H1 (cell line): ENCODE results near the gene UFSP2. TPM values are rescaled to one million over a fixed set of nuclear protein-coding genes. Genes with fewer than 3 reads are reported as not detected.
A peak's percentile ranks its signal among the peaks of the same experiment; 100 is the strongest.

Experiments used
- BACH1 ChIP-seq: IDR thresholded peaks from 2 replicates; pipeline ENCODE4 v1.6.1; 2012; ENCODE audit warnings: low read length, improper control_type of control experiment
- BRCA1 ChIP-seq: IDR thresholded peaks from 2 replicates; pipeline ENCODE4 v1.6.1; 2012; ENCODE audit warnings: low read depth, low read length, improper control_type of control experiment
- CBX8 ChIP-seq: fragments of 300-800, 300-1000 bp; sonication (generic); IDR thresholded peaks from 2 replicates; pipeline ENCODE4 v1.7.1; 2016; ENCODE audit warnings: low read depth, low read length, borderline replicate concordance
- CEBPB ChIP-seq: IDR thresholded peaks from 2 replicates; pipeline ENCODE4 v1.6.1; 2012; ENCODE audit warnings: low read depth, low read length
- CHD1 ChIP-seq: IDR thresholded peaks from 2 replicates; pipeline ENCODE4 v1.6.1; 2012; ENCODE audit warnings: low read depth, low read length, improper control_type of control experiment
- CHD2 ChIP-seq: IDR thresholded peaks from 2 replicates; pipeline ENCODE4 v1.6.1; 2012; ENCODE audit warnings: low read length, improper control_type of control experiment
- EP300 ChIP-seq, 2 experiments: IDR thresholded peaks; 1 replicate in 1 of 2; 2 replicates in 1 of 2; pipeline ENCODE4 v1.6.1; 2011 to 2012; ENCODE audit warnings: low read depth in 2 of 2, low read length in 2 of 2, mild to moderate bottlenecking in 2 of 2, borderline replicate concordance in 1 of 2, inconsistent platforms in 1 of 2, moderate library complexity in 1 of 2
- JUN ChIP-seq: IDR thresholded peaks from 2 replicates; pipeline ENCODE4 v1.6.1; 2011; ENCODE audit warnings: low read depth, mild to moderate bottlenecking, improper control_type of control experiment, low read length
- KDM5A ChIP-seq: fragments of 200-600 bp; IDR thresholded peaks from 2 replicates; pipeline ENCODE4 v1.7.1; 2012; ENCODE audit warnings: mild to moderate bottlenecking, low read length, inconsistent platforms, mixed read lengths
- NANOG ChIP-seq: IDR thresholded peaks from 2 replicates; pipeline ENCODE4 v1.6.1; 2011; ENCODE audit warnings: low read length, low read depth, mild to moderate bottlenecking, inconsistent platforms; ENCODE audit not compliant: insufficient read depth, poor library complexity, severe bottlenecking
- POLR2A ChIP-seq, 2 experiments: IDR thresholded peaks; 1 replicate in 1 of 2; 2 replicates in 1 of 2; pipeline ENCODE4 v1.6.1; 2011; ENCODE audit warnings: low read depth in 2 of 2, low read length in 2 of 2, mild to moderate bottlenecking in 2 of 2; ENCODE audit errors: control extremely low read depth in 1 of 2
- RAD21 ChIP-seq, 2 experiments: IDR thresholded peaks in 1 of 2; conservative IDR thresholded peaks in 1 of 2; 2 replicates each; pipeline ENCODE4 v1.6.1; 2011; ENCODE audit warnings: low read depth in 2 of 2, low read length in 2 of 2, improper control_type of control experiment in 1 of 2, inconsistent platforms in 1 of 2, mild to moderate bottlenecking in 1 of 2, moderate library complexity in 1 of 2
- RBBP5 ChIP-seq: IDR thresholded peaks from 2 replicates; pipeline ENCODE4 v1.7.1; 2012; ENCODE audit warnings: low read depth, mild to moderate bottlenecking, inconsistent platforms, low read length, moderate library complexity, borderline replicate concordance
- RNF2 ChIP-seq: fragments of 200-900, 300-1000 bp; sonication (generic); IDR thresholded peaks from 2 replicates; pipeline ENCODE4 v1.7.1; 2016; ENCODE audit warnings: borderline replicate concordance, low read depth, mild to moderate bottlenecking, antibody characterized with exemption, low read length; ENCODE audit not compliant: poor library complexity, severe bottlenecking; ENCODE audit errors: missing control alignments
- RXRA ChIP-seq: IDR thresholded peaks from 2 replicates; pipeline ENCODE4 v1.6.1; 2011; ENCODE audit warnings: low read depth, mild to moderate bottlenecking, low read length, moderate library complexity; ENCODE audit not compliant: insufficient read depth
- SIRT6 ChIP-seq: IDR thresholded peaks from one replicate; pipeline ENCODE4 v1.7.1; 2012; ENCODE audit warnings: low read length, inconsistent platforms
- SIX5 ChIP-seq: IDR thresholded peaks from 2 replicates; pipeline ENCODE4 v1.6.1; 2011; ENCODE audit warnings: mild to moderate bottlenecking, low read depth, low read length
- SP1 ChIP-seq: IDR thresholded peaks from 2 replicates; pipeline ENCODE4 v1.6.1; 2011; ENCODE audit warnings: low read depth, low read length
- SP2 ChIP-seq: IDR thresholded peaks from 2 replicates; pipeline ENCODE4 v1.6.1; 2012; ENCODE audit warnings: mild to moderate bottlenecking, low read length, inconsistent platforms
- TAF1 ChIP-seq: IDR thresholded peaks from 2 replicates; pipeline ENCODE4 v1.6.1; 2011; ENCODE audit warnings: mild to moderate bottlenecking, low read depth, low read length
- TEAD4 ChIP-seq: IDR thresholded peaks from 2 replicates; pipeline ENCODE4 v1.6.1; 2012; ENCODE audit warnings: low read depth, low read length, inconsistent platforms, mixed read lengths
- YY1 ChIP-seq: IDR thresholded peaks from 2 replicates; pipeline ENCODE4 v1.6.1; 2011; ENCODE audit warnings: low read depth, mild to moderate bottlenecking, low read length
- ZNF274 ChIP-seq: IDR thresholded peaks from 2 replicates; pipeline ENCODE4 v1.7.0; 2012; ENCODE audit warnings: low read length, borderline replicate concordance; ENCODE audit errors: extremely low read depth
- polyA plus RNA-seq, 7 experiments: library from polyadenylated mRNA; depleted of rRNA in 3 of 7; stranded (reverse) in 5 of 7; unstranded in 2 of 7; fragments of >200 nt in 5 of 7; fragments of 200-250 nt in 2 of 7; gene quantifications; 1 replicate in 5 of 7; 2 replicates in 1 of 7; 4 replicates in 1 of 7; pipeline versions ENCODE4 v1.2.1 to v1.2.3, GENCODE V29; 2011 to 2013; ENCODE audit warnings: missing spikeins in 2 of 7, mixed read lengths in 2 of 7
- total RNA-seq: library from RNA; stranded (reverse); fragmentation: NEBNext Ultra II Directional; extraction: Animal tissue kit (Norgen Biotek cat#: 25700); gene quantifications from 2 replicates; pipeline ENCODE4 v1.2.1, GENCODE V29; 2021
- TF ChIP-seq, protein P1 (sequence below): IDR thresholded peaks from 2 replicates; pipeline ENCODE4 v1.6.1; 2012; ENCODE audit warnings: inconsistent platforms
- TF ChIP-seq, protein P2 (sequence below): IDR thresholded peaks from 2 replicates; pipeline ENCODE4 v1.6.1; 2011; ENCODE audit warnings: low read depth, mild to moderate bottlenecking, low read length; ENCODE audit not compliant: insufficient read depth

UFSP2 gene
- total and polyA plus RNA-seq, 2 of the 8 experiments (the other 6 are each of a cell fraction or from before 2014, with no cell fraction given): 22.9 to 26.0 TPM

DNA sequence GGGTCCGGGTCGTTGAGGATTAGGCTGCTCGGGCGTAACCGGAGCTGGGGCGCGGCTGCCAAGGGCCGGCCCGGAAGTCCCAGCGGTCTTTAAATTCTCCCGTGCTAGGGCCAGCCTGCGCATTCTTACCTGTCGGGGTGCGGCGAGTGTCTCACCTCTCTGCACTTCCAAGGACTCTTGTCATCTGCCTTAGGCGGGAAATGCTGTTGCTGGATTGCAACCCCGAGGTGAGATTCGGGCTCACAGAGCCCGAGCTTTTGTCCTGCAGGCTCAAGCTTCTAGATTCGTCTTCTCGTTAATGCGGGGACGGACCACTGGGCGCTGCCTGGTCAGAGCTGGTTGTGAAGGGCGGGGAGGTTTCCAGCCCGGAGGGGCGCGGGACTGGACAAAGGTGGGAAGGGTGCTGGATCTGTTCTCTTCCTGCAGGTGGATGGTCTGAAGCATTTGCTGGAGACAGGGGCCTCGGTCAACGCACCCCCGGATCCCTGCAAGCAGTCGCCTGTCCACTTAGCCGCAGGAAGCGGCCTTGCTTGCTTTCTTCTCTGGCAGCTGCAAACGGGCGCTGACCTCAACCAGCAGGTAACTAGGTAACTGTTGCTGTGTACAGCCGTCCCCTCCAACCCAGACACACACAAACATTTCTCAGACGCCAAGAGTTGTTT is 28.9 kb downstream of the UFSP2 start, which contains the start of gene ANKRD37 (continued):
- no peak for TF ChIP-seq RNF2
- TF ChIP-seq RAD21 (IDR thresholded peaks at IDR 0.05 in 1 of 2, conservative IDR thresholded peaks at IDR 0.05 in 1 of 2; ENCODE audit: low read depth in 2 of 2, low read length in 2 of 2): peak in 1 of 2 experiments; percentile 2; a peak in 1 of 4 replicates
- no peak for TF ChIP-seq SIRT6
- peak; percentile 14 to 72; a peak in 2 of 3 replicates for TF ChIP-seq POLR2A (IDR thresholded peaks at IDR 0.05; ENCODE audit: control extremely low read depth in 1 of 2, low read depth in 2 of 2, low read length in 2 of 2)
- no peak for TF ChIP-seq ZNF274
- TF ChIP-seq SP1: no peak
- no peak for TF ChIP-seq YY1
- no peak for TF ChIP-seq KDM5A
- TF ChIP-seq, protein P1, sequence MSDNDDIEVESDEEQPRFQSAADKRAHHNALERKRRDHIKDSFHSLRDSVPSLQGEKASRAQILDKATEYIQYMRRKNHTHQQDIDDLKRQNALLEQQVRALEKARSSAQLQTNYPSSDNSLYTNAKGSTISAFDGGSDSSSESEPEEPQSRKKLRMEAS: no peak
- TF ChIP-seq CHD2: 0 out of 2 replicates have a peak, but pooled peaks have one; percentile 8
- TF ChIP-seq, protein P2, sequence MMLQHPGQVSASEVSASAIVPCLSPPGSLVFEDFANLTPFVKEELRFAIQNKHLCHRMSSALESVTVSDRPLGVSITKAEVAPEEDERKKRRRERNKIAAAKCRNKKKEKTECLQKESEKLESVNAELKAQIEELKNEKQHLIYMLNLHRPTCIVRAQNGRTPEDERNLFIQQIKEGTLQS: no peak
- peak; percentile 66; the same call in 1 of the 2 replicates for TF ChIP-seq TAF1
- peak; percentile 29; the same call in 1 of the 2 replicates for TF ChIP-seq TEAD4
- TF ChIP-seq EP300 (IDR thresholded peaks at IDR 0.05; ENCODE audit: borderline replicate concordance in 1 of 2, low read depth in 2 of 2, low read length in 2 of 2): no peak
- TF ChIP-seq BRCA1: no peak
- TF ChIP-seq JUN: no peak
- TF ChIP-seq RBBP5: no peak
- no peak for TF ChIP-seq BACH1
- no peak for TF ChIP-seq SP2
- TF ChIP-seq SIX5: no peak
- no peak for TF ChIP-seq RXRA
- no peak for TF ChIP-seq CEBPB
- TF ChIP-seq CHD1: no peak
- TF ChIP-seq CBX8: no peak
- no peak for TF ChIP-seq NANOG
